ENCODE measurements around the gene PRKAG2.

PRKAG2 gene

GRCh38 chr7:151524845-151525244 is 352.1 kb downstream of the PRKAG2 start:
- no peak for DNase-seq

GRCh38 chr7:151524331-151524730 is 352.6 kb downstream of the PRKAG2 start:
- no peak for DNase-seq

GRCh38 chr7:151520419-151521261 is 356.3 kb downstream of the PRKAG2 start:
- peak; percentile 19 for DNase-seq

GRCh38 chr7:151519765-151520418 is 357.0 kb downstream of the PRKAG2 start, which contains the start of gene RHEB:
Gene RHEB, minus strand, starts transcription at chr7:151519895. Its CDS starts 384 bp downstream, at chr7:151519511.
- DNase-seq, result peak; percentile 99

- peak; percentile 59 for DNase-seq
Observed at GRCh38 chr7:151518947-151519764, 357.8 kb downstream of the PRKAG2 start.

GRCh38 chr7:151518105-151518946 is 358.6 kb downstream of the PRKAG2 start:
- peak; percentile 47 for DNase-seq

- no peak for DNase-seq
Observed at GRCh38 chr7:151517601-151518104, 359.3 kb downstream of the PRKAG2 start.

- DNase-seq, result no peak
Observed at GRCh38 chr7:151515276-151515565, 361.7 kb downstream of the PRKAG2 start.

GRCh38 chr7:151514461-151515275 is 362.2 kb downstream of the PRKAG2 start:
- no peak for DNase-seq

GRCh38 chr7:151513133-151513532 is 363.8 kb downstream of the PRKAG2 start:
- DNase-seq, result no peak

- DNase-seq, result no peak
Observed at GRCh38 chr7:151512353-151512752, 364.6 kb downstream of the PRKAG2 start.

- no peak for DNase-seq
Observed at GRCh38 chr7:151511946-151512345, 365.0 kb downstream of the PRKAG2 start.

GRCh38 chr7:151511270-151511669 is 365.6 kb downstream of the PRKAG2 start:
- DNase-seq, result no peak

GRCh38 chr7:151509670-151510333 is 367.1 kb downstream of the PRKAG2 start:
- DNase-seq, result no peak

- DNase-seq, result no peak
Observed at GRCh38 chr7:151508991-151509390, 367.9 kb downstream of the PRKAG2 start.

GRCh38 chr7:151507806-151508205 is 369.1 kb downstream of the PRKAG2 start:
- DNase-seq, result no peak

- DNase-seq, result no peak
Observed at GRCh38 chr7:151506901-151507382, 370.0 kb downstream of the PRKAG2 start.
